Osteocyte (in vitro differentiated cells): ENCODE measurements around the gene AGRN. TPM values are rescaled to one million over a fixed set of nuclear protein-coding genes. Genes with fewer than 3 reads are reported as not detected.

Experiments used
- DNase-seq: peaks from one replicate; pipeline ENCODE4 v3.0.0; 2021; ENCODE audit warnings: mixed read lengths; ENCODE audit not compliant: unreplicated experiment; ENCODE audit errors: extremely low spot score
- H3K27ac Mint-ChIP-seq: one replicate; pipeline ENCODE4 v1.8.0; 2021; ENCODE audit warnings: mild to moderate bottlenecking, mixed read lengths; ENCODE audit not compliant: unreplicated experiment
- H3K27me3 Mint-ChIP-seq: one replicate; pipeline ENCODE4 v1.8.0; 2021; ENCODE audit warnings: mixed read lengths; ENCODE audit not compliant: unreplicated experiment
- H3K36me3 Mint-ChIP-seq: one replicate; pipeline ENCODE4 v1.8.0; 2021; ENCODE audit warnings: mixed read lengths; ENCODE audit not compliant: unreplicated experiment
- H3K4me1 Mint-ChIP-seq: one replicate; pipeline ENCODE4 v1.8.0; 2021; ENCODE audit warnings: mixed read lengths; ENCODE audit not compliant: unreplicated experiment
- H3K4me3 Mint-ChIP-seq: one replicate; pipeline ENCODE4 v1.8.0; 2021; ENCODE audit warnings: mild to moderate bottlenecking, moderate library complexity, mixed read lengths; ENCODE audit not compliant: unreplicated experiment
- H3K9me3 Mint-ChIP-seq: one replicate; pipeline ENCODE4 v1.8.0; 2021; ENCODE audit warnings: mixed read lengths; ENCODE audit not compliant: unreplicated experiment
- CTCF ChIP-seq: fragments of 200-600 bp; sonication (generic); IDR thresholded peaks from 2 replicates; pipeline ENCODE4 v1.5.0; 2021; ENCODE audit warnings: antibody characterized with exemption, mild to moderate bottlenecking, moderate library complexity
- total RNA-seq: library from RNA; stranded (reverse); gene quantifications from 2 replicates; pipeline ENCODE4 v1.2.1, GENCODE V29; 2021

The AGRN gene
- total RNA-seq, 1 donor from 2014 or later: 191 TPM

DNA sequence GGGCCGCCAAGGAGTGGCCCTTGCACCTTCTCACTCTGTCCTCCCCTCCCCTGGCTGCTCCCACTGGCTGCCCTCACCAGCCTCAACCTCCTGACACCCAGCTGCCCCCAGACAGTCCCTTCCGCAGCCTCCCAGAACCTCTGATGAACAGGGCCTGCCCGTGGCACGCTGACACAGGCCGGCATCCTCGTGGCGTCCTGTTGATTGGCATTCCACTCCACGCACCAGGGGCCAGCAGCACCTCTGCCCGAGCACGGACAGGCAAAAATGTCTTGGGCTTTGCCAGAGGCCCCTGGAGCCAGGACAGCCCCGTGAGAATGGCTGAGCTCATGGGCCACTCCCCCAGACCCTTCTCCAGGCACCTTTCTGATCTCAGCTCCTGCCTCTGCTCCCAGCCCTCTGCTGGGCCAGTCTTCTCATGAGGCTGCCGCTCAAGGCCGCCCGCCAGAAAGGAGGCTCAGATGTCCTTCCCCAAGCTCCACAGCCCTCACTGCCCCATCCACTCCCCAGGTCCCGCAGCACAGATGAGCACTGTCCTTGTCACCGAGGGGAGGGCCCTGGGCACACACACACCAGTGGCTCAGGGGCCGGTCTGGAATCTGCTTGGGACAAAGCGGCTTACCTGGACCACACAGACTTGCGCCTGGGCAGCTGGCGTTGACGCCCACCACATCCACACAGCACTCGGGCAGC lies 70.0 kb downstream of the AGRN start:
- no peaks in the 10 kb centered on the region for H3K36me3 Mint-ChIP-seq
- no peaks in the 10 kb centered on the region for H3K9me3 Mint-ChIP-seq
- H3K4me3 Mint-ChIP-seq: no peak overlapping the region
- TF ChIP-seq CTCF: no peak
- no peaks in the 10 kb centered on the region for H3K27me3 Mint-ChIP-seq
- H3K4me1 Mint-ChIP-seq: no peaks in the 10 kb centered on the region
- H3K27ac Mint-ChIP-seq: no peak overlapping the region
- DNase-seq: peak; percentile 83

GRCh38 chr1:1090424-1091343 lies 70.8 kb downstream of the AGRN start:
- H3K36me3 Mint-ChIP-seq: no peaks in the 10 kb centered on the region
- H3K27me3 Mint-ChIP-seq: no peaks in the 10 kb centered on the region
- no peaks in the 10 kb centered on the region for H3K9me3 Mint-ChIP-seq
- no peak overlapping the region for H3K4me3 Mint-ChIP-seq
- no peak for TF ChIP-seq CTCF
- H3K27ac Mint-ChIP-seq: no peak overlapping the region
- H3K4me1 Mint-ChIP-seq: no peaks in the 10 kb centered on the region
- peak; percentile 84 for DNase-seq

- H3K27ac Mint-ChIP-seq: no peak overlapping the region
- peak; percentile 73 for DNase-seq
- H3K36me3 Mint-ChIP-seq: no peaks in the 10 kb centered on the region
- H3K9me3 Mint-ChIP-seq: no peaks in the 10 kb centered on the region
- no peaks in the 10 kb centered on the region for H3K27me3 Mint-ChIP-seq
- no peaks in the 10 kb centered on the region for H3K4me1 Mint-ChIP-seq
- H3K4me3 Mint-ChIP-seq: no peak overlapping the region
- TF ChIP-seq CTCF: no peak
These were observed 71.6 kb downstream of the AGRN start for GRCh38 chr1:1091344-1092148.

- Mint-ChIP-seq H3K4me1 (no peaks in the 10 kb centered on the region), H3K27me3 (no peaks in the 10 kb centered on the region), H3K27ac (no peak overlapping the region), H3K36me3 (no peaks in the 10 kb centered on the region), H3K9me3 (no peaks in the 10 kb centered on the region), H3K4me3 (no peak overlapping the region)
- TF ChIP-seq CTCF: no peak
- DNase-seq: peak; percentile 82
These were observed 72.4 kb downstream of the AGRN start for GRCh38 chr1:1092149-1092855.
